ENCODE data around the gene ITPRIPL1.

Gene ITPRIPL1

DNA sequence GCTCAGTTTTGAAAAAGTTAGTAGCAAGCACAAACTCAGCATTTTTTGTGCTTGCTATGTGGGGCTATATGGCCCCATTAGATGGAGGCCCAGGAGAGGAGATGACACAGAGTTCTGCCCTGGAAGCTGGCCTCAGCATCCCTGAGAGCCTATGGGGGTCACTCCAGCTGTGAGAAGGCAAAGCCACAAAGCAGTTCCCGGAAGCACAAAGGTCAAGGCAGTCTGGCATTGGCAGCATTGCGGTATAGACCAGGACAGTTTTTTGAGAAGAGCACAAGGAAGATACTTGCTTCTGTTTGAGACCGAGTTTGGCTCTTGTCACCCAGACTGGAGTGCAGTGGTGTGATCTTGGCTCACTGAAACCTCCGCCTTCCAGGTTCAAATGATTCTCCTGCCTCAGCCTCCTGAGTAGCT is 7.5 kb upstream of the ITPRIPL1 start:
- H3K79me1 ChIP-seq (ENCODE audit: low read depth, low read length) = no peaks in the 10 kb centered on the region
- H2AFZ ChIP-seq (ENCODE audit: low read length) = no peak overlapping the region
- H3K27ac ChIP-seq (replicated peaks; ENCODE audit: low read length) = no peak overlapping the region
- no peak overlapping the region for H2BK15ac ChIP-seq (ENCODE audit: low read length)
- no peak overlapping the region for H2BK120ac ChIP-seq (ENCODE audit: low read depth, low read length)
- H3K4ac ChIP-seq (ENCODE audit: low read length) = no peak overlapping the region
- H3K27me3 ChIP-seq (ENCODE audit: control insufficient read depth in 3 of 3, insufficient read depth in 3 of 3, low read depth in 1 of 3, low read length in 3 of 3) = peaks cover 0 to 15% (median 0%) of the 10 kb centered on the region in 3 experiments
- H3K9me3 ChIP-seq (replicated peaks in 1 of 2; ENCODE audit: control insufficient read depth in 2 of 2, insufficient read depth in 1 of 2, low read depth in 1 of 2, low read length in 2 of 2) = peaks cover 0 to 2% of the 10 kb centered on the region in 2 donors
- H3K36me3 ChIP-seq (replicated peaks in 1 of 2; ENCODE audit: control insufficient read depth in 2 of 2, insufficient read depth in 2 of 2, low read length in 2 of 2) = no peaks in the 10 kb centered on the region
- H2BK12ac ChIP-seq (ENCODE audit: low read length) = no peak overlapping the region
- DNase-seq (ENCODE audit: low spot score) = no peak
- H2AK5ac ChIP-seq (ENCODE audit: low read depth, low read length) = no peak overlapping the region
- no peak overlapping the region for H3K23ac ChIP-seq (ENCODE audit: low read depth, low read length, poor library complexity)
- no CpG with 5 or more reads among the region's 4 CpGs for WGBS, 2 donors (ENCODE audit: extremely low coverage in 2 of 2, insufficient read length in 2 of 2, insufficient replicate concordance in 1 of 2)
- H3K4me3 ChIP-seq (ENCODE audit: low read length in 2 of 2) = no peak overlapping the region
- no peak overlapping the region for H2BK5ac ChIP-seq (ENCODE audit: low read length)
- no peak overlapping the region for H3K4me2 ChIP-seq (ENCODE audit: insufficient read depth, low read length, poor library complexity, severe bottlenecking)
- H4K8ac ChIP-seq (ENCODE audit: low read depth, low read length) = no peak overlapping the region
- H3K14ac ChIP-seq (ENCODE audit: low read length) = no peak overlapping the region
- no peak overlapping the region for H3K9ac ChIP-seq (ENCODE audit: low read depth, low read length, poor library complexity)
- no peak overlapping the region for H3K18ac ChIP-seq (ENCODE audit: low read length)
- peaks cover 8 to 17% of the 10 kb centered on the region in 2 donors for H3K4me1 ChIP-seq (ENCODE audit: control insufficient read depth in 2 of 2, insufficient read depth in 1 of 2, low read depth in 1 of 2, low read length in 2 of 2)
- H4K91ac ChIP-seq (ENCODE audit: low read depth, low read length, poor library complexity) = no peak overlapping the region

GRCh38 chr2:96318723-96319122 is 6.4 kb upstream of the ITPRIPL1 start:
- peaks cover 0 to 2% of the 10 kb centered on the region in 2 donors for H3K9me3 ChIP-seq (replicated peaks in 1 of 2; ENCODE audit: control insufficient read depth in 2 of 2, insufficient read depth in 1 of 2, low read depth in 1 of 2, low read length in 2 of 2)
- no peak overlapping the region for H3K18ac ChIP-seq (ENCODE audit: low read length)
- H3K4ac ChIP-seq (ENCODE audit: low read length) = no peak overlapping the region
- H4K8ac ChIP-seq (ENCODE audit: low read depth, low read length) = no peak overlapping the region
- no peak overlapping the region for H2AFZ ChIP-seq (ENCODE audit: low read length)
- no peaks in the 10 kb centered on the region for H3K36me3 ChIP-seq (replicated peaks in 1 of 2; ENCODE audit: control insufficient read depth in 2 of 2, insufficient read depth in 2 of 2, low read length in 2 of 2)
- H2BK5ac ChIP-seq (ENCODE audit: low read length) = no peak overlapping the region
- H4K91ac ChIP-seq (ENCODE audit: low read depth, low read length, poor library complexity) = no peak overlapping the region
- no peak overlapping the region for H3K4me2 ChIP-seq (ENCODE audit: insufficient read depth, low read length, poor library complexity, severe bottlenecking)
- no peak overlapping the region for H2AK5ac ChIP-seq (ENCODE audit: low read depth, low read length)
- peaks cover 0 to 21% (median 0%) of the 10 kb centered on the region in 3 experiments for H3K27me3 ChIP-seq (ENCODE audit: control insufficient read depth in 3 of 3, insufficient read depth in 3 of 3, low read depth in 1 of 3, low read length in 3 of 3)
- H3K79me1 ChIP-seq (ENCODE audit: low read depth, low read length) = peaks cover 1% of the 10 kb centered on the region
- H3K23ac ChIP-seq (ENCODE audit: low read depth, low read length, poor library complexity) = no peak overlapping the region
- H3K9ac ChIP-seq (ENCODE audit: low read depth, low read length, poor library complexity) = no peak overlapping the region
- no peak overlapping the region for H2BK120ac ChIP-seq (ENCODE audit: low read depth, low read length)
- no peak overlapping the region for H3K14ac ChIP-seq (ENCODE audit: low read length)
- DNase-seq (ENCODE audit: low spot score) = no peak
- H3K27ac ChIP-seq (replicated peaks; ENCODE audit: low read length) = no peak overlapping the region
- no CpG with 5 or more reads among the region's 4 CpGs for WGBS, 2 donors (ENCODE audit: extremely low coverage in 2 of 2, insufficient read length in 2 of 2, insufficient replicate concordance in 1 of 2)
- H2BK15ac ChIP-seq (ENCODE audit: low read length) = no peak overlapping the region
- H3K4me1 ChIP-seq (ENCODE audit: control insufficient read depth in 2 of 2, insufficient read depth in 1 of 2, low read depth in 1 of 2, low read length in 2 of 2) = peaks cover 8 to 17% of the 10 kb centered on the region in 2 donors
- H2BK12ac ChIP-seq (ENCODE audit: low read length) = no peak overlapping the region
- H3K4me3 ChIP-seq (ENCODE audit: low read length in 2 of 2) = no peak overlapping the region

DNA sequence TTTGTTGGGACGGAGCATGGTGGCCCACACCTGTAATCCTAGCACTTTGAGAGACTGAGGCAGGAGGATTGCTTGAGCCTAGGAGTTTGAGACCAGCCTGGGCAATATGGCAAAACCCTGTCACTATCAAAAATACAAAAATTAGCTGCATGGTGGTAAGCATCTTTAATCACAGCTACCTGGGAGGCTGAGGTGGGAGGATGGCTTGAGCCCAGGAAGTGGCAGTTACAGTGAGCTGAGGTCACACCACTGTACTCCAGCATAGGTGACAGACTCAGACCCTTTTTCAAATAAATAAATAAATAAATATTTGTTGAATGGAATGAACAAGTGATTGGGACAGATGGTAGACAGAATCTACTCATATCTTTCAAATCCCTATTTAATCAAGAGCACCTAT is 5.7 kb upstream of the ITPRIPL1 start:
- no CpG with 5 or more reads among the region's 1 CpG for WGBS, 2 donors (ENCODE audit: extremely low coverage in 2 of 2, insufficient read length in 2 of 2, insufficient replicate concordance in 1 of 2)
- Histone ChIP-seq H3K18ac (ENCODE audit: low read length) (no peak overlapping the region), H3K4me2 (ENCODE audit: insufficient read depth, low read length, poor library complexity, severe bottlenecking) (no peak overlapping the region), H2AK5ac (ENCODE audit: low read depth, low read length) (no peak overlapping the region), H4K91ac (ENCODE audit: low read depth, low read length, poor library complexity) (no peak overlapping the region), H2BK15ac (ENCODE audit: low read length) (no peak overlapping the region), H3K27me3 (ENCODE audit: control insufficient read depth in 3 of 3, insufficient read depth in 3 of 3, low read depth in 1 of 3, low read length in 3 of 3) (peaks cover 0 to 23% (median 0%) of the 10 kb centered on the region in 3 experiments), H4K8ac (ENCODE audit: low read depth, low read length) (no peak overlapping the region), H3K14ac (ENCODE audit: low read length) (no peak overlapping the region), H2BK12ac (ENCODE audit: low read length) (no peak overlapping the region), H3K27ac (replicated peaks; ENCODE audit: low read length) (no peak overlapping the region), H3K9me3 (replicated peaks in 1 of 2; ENCODE audit: control insufficient read depth in 2 of 2, insufficient read depth in 1 of 2, low read depth in 1 of 2, low read length in 2 of 2) (peaks cover 0 to 2% of the 10 kb centered on the region in 2 donors), H3K23ac (ENCODE audit: low read depth, low read length, poor library complexity) (no peak overlapping the region), H3K4ac (ENCODE audit: low read length) (no peak overlapping the region), H2AFZ (ENCODE audit: low read length) (no peak overlapping the region), H3K36me3 (replicated peaks in 1 of 2; ENCODE audit: control insufficient read depth in 2 of 2, insufficient read depth in 2 of 2, low read length in 2 of 2) (no peaks in the 10 kb centered on the region), H2BK5ac (ENCODE audit: low read length) (no peak overlapping the region), H3K4me1 (ENCODE audit: control insufficient read depth in 2 of 2, insufficient read depth in 1 of 2, low read depth in 1 of 2, low read length in 2 of 2) (peaks cover 8 to 17% of the 10 kb centered on the region in 2 donors), H3K9ac (ENCODE audit: low read depth, low read length, poor library complexity) (no peak overlapping the region), H3K79me1 (ENCODE audit: low read depth, low read length) (peaks cover 1% of the 10 kb centered on the region), H3K4me3 (ENCODE audit: low read length in 2 of 2) (no peak overlapping the region), H2BK120ac (ENCODE audit: low read depth, low read length) (no peak overlapping the region)
- DNase-seq (ENCODE audit: low spot score) = no peak

DNA sequence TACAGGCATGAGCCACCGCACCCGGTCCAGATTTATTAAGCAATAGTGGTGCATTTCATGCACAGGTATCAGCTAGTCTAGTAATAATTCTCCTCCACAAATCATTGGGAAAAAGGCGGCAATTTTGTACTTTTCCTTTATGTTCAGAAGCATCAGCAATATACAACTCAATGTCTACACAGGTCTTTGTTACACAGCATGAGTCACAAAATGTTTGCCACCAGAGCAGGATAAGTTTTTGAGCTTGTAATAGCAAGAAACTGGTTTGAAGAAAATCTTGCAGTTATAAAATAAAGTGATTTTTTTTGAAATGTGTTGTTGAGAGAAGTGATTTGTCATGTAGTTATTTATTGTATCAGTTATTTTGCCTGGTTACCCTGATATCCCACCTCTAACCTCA is 4.8 kb upstream of the ITPRIPL1 start:
- Histone ChIP-seq H4K8ac (ENCODE audit: low read depth, low read length) (no peak overlapping the region), H2AFZ (ENCODE audit: low read length) (no peak overlapping the region), H3K27me3 (ENCODE audit: control insufficient read depth in 3 of 3, insufficient read depth in 3 of 3, low read depth in 1 of 3, low read length in 3 of 3) (peaks cover 0 to 30% (median 0%) of the 10 kb centered on the region in 3 experiments), H2BK12ac (ENCODE audit: low read length) (no peak overlapping the region), H3K4me1 (ENCODE audit: control insufficient read depth in 2 of 2, insufficient read depth in 1 of 2, low read depth in 1 of 2, low read length in 2 of 2) (peaks cover 11 to 13% of the 10 kb centered on the region in 2 donors), H3K4me2 (ENCODE audit: insufficient read depth, low read length, poor library complexity, severe bottlenecking) (no peak overlapping the region), H2BK15ac (ENCODE audit: low read length) (no peak overlapping the region), H3K4me3 (ENCODE audit: low read length in 2 of 2) (peak overlapping the region in 1 of 2 donors; percentile 69), H4K91ac (ENCODE audit: low read depth, low read length, poor library complexity) (no peak overlapping the region), H3K4ac (ENCODE audit: low read length) (no peak overlapping the region), H2AK5ac (ENCODE audit: low read depth, low read length) (no peak overlapping the region), H3K9ac (ENCODE audit: low read depth, low read length, poor library complexity) (no peak overlapping the region), H3K9me3 (replicated peaks in 1 of 2; ENCODE audit: control insufficient read depth in 2 of 2, insufficient read depth in 1 of 2, low read depth in 1 of 2, low read length in 2 of 2) (no peaks in the 10 kb centered on the region), H3K23ac (ENCODE audit: low read depth, low read length, poor library complexity) (no peak overlapping the region), H3K14ac (ENCODE audit: low read length) (no peak overlapping the region), H3K18ac (ENCODE audit: low read length) (no peak overlapping the region), H3K27ac (replicated peaks; ENCODE audit: low read length) (no peak overlapping the region), H3K79me1 (ENCODE audit: low read depth, low read length) (peaks cover 1% of the 10 kb centered on the region), H3K36me3 (replicated peaks in 1 of 2; ENCODE audit: control insufficient read depth in 2 of 2, insufficient read depth in 2 of 2, low read length in 2 of 2) (no peaks in the 10 kb centered on the region), H2BK5ac (ENCODE audit: low read length) (no peak overlapping the region), H2BK120ac (ENCODE audit: low read depth, low read length) (no peak overlapping the region)
- DNase-seq (ENCODE audit: low spot score) = no peak
- no CpG with 5 or more reads among the region's 3 CpGs for WGBS, 2 donors (ENCODE audit: extremely low coverage in 2 of 2, insufficient read length in 2 of 2, insufficient replicate concordance in 1 of 2)

All from neuronal stem cell (in vitro differentiated cells).